GM18520 (cell line): ENCODE measurements around the gene HOXA13.

Source experiments
- ATAC-seq: cut with Tn5 transposase; IDR thresholded peaks from one replicate; pipeline ENCODE4 v1.9.1; 2021; ENCODE audit not compliant: unreplicated experiment

The HOXA13 gene

DNA sequence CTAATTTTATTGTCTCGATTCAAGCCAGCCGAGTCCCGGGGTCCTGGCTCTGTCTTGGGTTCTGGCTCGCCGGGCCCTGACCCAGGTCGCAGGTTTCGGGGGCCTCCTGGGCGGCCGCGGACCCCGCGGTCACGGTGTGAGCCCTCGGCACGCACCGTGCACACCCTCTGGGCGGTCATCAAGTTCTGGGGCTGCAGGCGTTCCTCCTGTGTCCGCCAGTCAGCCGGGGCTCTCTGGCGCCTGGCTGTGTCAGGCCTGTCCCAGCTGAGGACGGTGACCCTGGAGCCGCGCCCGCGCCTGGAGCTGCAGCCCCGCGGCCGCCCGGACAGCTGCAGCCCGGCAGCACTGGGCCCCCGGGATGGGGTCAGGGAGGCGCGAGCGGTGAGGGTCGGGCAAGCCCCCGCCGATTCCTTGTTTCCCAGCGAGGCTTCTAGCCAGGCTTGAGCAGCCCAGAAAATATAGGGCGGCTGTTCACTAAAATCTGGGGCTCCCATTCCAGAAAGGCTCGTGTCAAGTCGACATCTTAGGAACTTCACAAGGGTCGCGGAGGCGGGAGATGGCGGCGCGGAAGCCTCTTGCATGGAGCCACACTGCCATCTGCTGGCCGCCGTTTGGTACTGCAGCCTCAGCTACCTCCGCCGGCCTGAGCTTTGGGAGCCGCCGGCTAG, 39.2 kb downstream of the HOXA13 start:
- peak; percentile 67 for ATAC-seq

DNA sequence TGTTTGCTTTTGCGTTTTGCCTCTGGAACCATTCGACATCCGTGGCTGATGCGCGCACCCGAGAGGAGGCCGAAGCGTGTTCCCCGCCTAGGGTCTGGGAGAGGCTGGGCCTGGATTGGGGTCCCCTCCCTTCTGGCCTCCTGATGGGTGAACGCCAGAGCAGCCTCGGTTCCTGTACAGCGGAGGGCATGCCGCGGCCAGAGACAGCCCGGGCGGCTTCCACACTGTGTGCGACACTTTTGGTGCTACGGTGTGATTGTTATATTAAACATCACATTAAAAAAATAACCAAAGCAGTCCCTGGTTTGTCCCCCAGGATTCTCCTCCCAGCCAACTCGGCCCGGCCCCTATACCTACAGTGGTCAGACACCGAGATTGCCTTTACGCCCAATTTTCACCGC, 39.7 kb downstream of the HOXA13 start:
- ATAC-seq = no peak

DNA sequence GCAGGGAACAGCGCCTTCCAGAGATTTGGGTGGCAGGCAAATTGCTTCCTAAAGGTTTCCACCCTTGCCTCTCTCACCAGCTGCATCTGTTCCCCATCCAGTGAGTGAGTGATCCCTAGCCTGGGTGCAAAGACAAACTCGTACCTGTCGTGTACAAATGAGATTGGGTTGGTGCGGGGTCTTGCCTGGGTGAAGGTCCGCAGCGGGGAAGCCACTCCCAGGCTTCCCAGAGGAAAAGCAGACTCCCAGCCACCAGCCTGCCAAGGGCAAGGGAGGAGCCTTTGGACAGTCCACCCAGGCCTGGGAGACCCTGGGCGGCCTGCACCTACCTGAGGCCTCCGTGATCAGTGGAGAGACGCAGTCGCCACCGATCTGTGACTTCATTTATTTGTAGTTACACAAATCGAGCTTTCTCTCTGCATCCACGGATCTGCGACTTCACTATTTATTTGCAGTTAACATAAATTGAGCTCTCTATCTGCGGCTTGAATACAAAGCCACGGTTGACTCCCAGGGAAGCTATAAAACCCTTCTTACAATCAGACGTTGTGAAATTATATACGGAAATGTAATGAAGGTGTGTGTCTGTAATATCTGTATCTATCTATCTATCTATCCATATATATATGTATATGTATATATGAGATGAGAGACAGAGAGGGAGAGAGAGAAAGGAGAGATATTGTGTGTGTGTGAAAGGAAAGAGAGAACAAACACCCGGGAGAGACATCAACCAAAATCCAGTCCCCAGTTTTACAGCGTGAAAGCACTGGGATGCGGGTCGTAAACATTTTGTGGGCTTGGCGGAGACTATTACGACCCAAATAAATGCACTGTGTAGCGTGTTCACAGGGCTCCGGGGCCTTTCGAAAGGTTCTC, 40.4 kb downstream of the HOXA13 start:
- ATAC-seq = no peak

DNA sequence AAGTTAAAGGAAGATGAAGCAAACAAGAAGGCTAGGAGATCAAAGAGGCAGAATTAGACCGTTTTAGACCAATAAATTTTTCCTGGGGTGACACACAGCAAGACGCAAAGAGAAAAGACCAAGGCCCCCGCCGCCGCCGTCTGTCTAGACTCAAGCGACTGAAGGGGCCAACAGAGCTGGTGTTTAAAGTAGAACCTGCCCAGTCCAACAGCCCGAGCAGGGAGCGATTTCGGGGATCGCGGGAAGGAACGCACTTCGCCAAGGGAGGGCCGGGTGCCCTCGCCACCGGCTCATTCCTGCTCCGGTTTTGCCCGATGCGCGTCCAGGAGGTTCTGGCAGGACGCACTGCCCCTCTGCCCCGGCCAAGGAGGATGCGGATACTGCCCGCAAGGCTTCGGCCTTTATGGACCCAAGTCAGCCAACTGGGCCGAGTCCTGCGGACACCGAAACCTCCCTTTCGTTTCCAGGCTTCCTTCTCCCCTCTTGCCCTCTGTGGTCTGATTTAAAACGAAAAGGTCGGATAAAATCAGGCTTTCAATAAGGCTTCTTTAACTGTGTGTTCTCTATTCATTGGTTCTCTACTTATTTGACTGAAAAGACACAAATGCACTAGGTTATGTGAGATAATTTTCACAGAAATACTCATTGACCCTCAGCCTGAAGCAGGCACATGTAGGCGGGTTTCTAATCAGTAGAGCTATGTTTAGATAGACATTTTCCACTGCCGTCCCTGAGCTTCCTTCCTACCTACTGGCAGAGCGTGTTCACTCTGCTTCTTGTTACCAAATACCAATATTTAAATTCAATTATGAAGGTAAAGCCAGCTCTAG, 41.2 kb downstream of the HOXA13 start:
- no peak for ATAC-seq

DNA sequence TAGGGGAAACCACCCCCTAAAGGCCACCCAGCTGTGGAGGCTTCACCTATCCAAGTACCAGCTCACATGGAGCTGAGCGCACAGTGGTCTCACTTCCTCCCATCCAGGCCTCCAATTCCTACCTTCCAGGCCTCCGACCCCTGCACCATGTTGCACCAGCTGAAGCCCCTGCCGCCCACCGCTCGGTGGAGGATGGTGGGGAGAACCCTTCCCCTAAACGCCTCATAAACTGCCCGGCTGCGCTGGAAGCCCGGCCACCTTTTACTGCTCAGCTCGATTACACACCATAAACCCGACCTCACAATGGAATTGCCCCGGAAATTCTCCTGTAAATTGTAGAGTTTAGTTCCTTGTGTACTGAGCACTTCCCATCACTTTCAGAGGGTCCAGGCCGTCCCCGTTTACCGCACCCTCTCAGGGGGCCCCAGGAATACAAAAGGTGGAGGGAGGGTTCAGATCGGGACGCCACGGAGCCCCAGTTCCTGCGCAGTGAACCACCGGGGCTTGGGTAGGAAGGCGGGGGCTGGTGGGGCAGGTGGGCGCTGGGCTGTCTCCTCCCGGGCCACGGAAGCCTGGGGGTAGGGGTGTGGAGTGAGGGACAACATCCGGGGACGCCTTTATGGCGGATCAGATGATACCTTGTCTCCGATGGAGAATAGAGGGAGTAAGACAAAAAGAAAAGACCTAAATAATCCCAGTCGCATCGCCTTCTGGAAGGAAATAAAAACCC, 42.0 kb downstream of the HOXA13 start:
- ATAC-seq = no peak

DNA sequence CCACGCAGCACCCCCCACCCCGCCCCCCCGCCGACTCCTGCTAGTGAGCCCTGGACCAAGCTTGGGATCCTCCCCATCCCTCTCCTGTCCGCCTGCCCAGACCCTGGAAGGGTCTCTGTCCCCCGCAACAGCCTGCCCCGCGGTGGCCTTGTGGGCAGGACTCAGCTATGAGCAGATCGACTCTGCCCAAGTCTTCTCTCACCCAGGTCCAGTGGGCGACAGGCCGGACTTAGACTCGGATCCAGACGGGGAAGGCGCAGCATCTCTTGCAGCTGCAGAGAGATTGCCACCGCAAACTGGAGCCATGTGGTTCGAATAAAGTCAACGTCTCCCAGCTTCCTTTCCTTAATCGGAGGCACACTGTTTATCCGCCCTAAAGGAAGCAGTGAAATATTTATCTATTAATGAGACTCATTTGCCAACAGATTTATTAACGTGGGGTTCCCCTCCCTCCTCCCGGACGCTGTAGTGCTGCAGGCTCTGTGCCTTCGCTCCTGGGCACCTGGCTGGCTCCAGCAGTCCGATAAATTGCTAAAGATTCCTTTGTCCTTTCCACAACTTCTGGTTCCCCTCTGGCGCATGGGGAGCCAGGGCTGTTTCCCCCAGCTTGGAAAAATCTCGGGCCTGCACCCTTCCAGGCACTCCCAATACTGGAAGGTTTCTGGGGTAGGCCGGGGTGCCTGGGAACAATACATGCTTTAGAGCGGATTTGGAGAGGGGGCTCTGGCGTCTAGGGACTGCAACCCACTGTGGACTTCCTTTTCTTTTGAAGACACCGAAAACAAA, 42.8 kb downstream of the HOXA13 start:
- no peak for ATAC-seq

DNA sequence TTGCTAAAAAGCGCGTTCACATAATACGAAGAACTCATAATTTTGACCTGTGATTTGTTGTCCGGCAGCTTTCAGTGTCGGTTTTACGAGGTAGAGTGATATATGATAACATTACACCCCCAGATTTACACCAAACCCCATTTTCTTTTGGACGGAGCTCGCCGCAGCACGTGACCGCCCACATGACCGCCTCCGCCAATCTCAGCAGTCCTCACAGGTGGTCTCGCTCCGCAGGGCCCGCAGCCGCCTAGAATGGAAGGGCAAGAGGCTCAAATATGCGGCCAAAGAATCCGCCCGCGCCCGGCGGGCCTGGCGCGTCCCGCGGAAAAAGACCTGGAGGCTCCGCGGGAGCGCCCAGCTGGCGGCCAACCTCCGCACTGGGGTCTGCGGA, 43.4 kb downstream of the HOXA13 start, which contains the start of gene HOXA7:
TSS of gene HOXA7 (minus strand) at position 168 of the 391 bp plus-strand sequence. CDS start at position 38, 130 bp downstream.
- ATAC-seq = no peak

DNA sequence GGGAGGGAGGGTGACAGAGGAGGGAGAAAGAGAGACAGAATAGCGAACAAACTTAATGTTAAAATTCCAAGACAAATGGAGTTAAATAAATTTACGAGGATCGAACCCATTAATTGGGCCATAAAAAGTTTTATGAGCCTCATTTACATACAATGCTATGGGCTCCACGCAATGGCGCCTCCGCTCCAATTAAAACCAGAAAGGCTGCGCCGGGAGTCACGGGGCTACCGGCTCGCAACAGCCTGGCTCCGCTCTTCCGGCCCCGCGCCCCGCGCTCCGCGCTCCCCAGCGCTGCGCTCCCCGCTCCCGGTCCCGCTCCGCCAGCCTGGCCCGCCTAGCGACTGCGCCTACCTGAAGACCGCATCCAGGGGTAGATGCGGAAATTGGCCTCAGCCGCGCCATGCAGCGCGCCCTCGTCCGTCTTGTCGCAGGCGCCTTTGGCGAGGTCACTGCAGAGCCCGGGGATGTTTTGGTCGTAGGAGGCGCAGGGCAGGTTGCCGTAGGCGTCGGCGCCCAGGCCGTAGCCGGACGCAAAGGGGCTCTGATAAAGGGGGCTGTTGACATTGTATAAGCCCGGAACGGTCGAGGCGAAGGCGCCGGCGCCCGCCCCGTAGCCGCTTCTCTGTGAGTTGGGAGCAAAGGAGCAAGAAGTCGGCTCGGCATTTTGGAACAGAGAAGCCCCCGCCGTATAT, 43.9 kb downstream of the HOXA13 start:
- no peak for ATAC-seq

DNA sequence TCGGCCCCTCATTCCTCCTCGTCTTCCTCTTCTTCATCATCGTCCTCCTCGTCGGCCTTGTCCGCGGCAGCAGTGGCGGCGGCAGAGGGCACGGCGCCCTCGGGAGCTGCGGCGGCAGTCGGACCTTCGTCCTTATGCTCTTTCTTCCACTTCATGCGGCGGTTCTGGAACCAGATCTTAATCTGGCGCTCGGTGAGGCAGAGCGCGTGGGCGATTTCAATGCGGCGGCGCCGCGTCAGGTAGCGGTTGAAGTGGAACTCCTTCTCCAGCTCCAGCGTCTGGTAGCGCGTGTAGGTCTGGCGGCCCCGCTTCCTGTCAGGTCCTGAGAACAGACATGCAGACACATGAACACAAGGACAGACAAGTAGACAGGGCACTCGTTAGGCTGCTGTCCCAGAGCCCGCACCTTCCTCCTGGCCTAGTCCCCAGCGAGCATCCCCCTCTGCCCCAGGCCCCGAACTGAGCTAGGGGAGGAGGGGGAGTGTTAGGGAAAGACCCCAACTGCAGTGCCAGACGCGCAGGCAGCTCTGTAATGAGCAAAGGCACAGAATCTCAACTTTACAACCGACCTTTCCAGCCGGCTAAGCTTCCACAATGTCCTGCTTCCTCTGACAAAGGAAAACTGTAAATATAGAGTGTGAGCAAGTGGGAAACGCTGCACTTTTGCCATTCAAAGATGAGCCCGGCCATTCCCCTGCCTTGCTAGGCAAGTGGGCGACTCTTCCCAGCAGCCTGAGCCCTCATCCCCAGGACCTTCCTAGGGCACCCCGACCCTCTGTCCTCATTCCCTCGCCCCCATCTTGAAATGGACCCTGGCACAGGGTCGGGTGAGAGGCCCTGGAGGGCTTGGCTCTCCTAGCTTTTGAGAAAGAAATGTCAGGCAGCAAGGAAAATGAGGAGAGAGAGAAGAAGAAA, 44.7 kb downstream of the HOXA13 start:
- ATAC-seq = no peak

DNA sequence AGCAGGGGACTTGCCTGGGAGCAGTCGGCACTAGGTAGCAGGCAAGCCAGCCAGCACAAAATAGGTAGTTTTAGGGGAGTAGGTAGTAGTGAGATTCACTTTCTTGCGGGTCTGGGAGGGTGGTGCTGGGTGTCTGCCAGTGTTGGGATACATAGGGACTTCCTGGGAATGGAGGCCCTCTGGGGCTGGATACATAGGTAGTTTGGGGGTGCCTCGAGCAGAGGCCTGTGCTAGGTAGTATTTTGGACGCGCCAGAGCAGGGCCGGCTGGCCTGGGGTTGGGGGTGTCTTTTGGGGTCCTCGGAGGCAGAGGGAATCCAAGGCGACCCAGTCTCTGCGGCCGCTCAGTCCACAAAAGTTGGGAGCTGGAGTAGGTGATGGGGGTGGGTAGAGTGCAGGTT, 45.5 kb downstream of the HOXA13 start:
- no peak for ATAC-seq

DNA sequence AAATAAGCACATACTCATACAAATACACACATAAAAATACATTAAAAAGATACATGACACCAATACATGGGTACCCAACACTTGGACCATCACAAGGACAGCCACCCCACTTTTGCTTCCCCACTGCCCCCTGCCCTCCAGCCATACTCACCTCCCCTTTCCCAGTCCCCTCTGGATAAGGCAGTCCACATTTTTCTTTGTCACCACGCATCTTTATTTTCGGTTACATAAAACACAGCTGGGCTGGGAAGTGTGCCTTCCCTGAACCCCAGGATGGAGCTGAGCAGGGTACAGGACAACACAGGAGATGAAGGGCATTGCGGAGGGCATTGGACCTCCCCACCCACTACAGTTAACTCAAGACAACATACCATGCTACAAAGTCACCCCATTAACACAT, 46.4 kb downstream of the HOXA13 start:
- ATAC-seq = no peak

DNA sequence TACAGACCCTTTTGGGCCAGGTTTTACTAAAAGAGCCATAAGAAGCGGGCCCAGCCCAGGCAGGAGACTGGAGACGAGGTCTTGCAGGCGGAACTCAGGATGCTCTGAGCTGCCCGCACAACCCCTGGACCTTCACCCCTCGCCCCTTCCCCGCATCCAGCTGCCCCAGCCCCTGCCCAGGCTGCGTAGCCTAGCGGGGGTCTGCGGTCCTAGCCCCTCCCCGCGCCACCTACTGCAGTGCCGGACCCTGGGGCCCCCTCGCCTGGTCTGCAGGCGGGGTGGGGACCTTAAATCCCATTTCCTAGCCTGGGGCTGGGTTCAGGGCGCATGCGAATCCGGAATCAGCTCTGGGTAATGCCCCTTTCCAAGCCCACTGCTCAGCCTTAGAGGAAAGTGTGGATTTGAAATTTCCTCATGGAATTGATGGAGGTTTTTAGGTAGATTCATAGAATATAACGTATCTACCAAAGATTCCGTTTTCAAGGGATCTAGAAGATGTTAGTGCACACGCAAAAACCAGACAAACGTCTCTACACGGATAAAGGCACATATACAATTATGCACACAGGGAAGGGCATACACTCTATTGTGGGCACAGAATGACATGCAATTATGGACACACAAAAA, 47.0 kb downstream of the HOXA13 start:
- no peak for ATAC-seq

DNA sequence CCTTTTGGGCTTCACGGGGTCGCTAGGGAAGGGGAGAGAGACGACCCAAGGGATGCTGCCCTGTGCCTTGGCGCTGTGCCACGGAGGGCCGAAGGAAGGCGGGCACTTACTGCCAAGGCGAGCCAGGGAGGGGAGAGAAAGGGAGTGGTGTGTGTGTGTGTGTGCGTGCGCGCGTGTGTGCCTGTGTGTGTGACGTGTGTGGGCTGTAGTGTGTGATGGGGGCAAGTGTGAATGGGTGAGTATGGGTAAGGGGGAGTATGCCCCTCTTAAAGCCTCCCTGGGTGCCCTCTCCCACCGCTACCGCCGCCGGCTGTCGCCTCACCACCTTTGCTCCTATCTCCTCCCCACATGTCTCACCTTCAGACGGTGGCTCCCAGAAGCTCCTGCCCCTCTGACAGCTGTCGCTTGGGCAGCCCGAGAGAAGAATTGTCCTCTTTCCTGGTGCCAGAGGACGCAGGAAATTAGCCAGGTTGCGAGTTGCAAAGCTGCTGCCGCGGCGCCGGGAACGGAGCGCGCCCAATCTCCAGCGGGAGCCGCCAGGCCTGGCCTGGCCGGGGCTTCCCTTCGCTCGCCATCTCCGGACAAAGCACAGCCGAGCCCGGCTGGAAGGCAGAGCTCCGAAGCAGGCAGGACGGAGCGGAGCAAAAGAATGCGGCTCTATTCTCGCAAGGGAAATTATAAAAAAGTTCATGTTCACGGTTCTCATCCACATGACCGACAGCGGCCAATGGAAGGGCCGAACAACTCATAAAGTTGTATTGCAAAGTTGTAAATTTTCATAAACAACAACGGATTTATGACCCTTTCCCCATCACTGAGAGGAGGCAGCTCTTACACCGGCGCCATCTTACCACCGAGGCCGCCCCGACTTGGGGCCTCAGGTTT, 47.7 kb downstream of the HOXA13 start, which contains the start of gene HOXA3:
TSS of gene HOXA3 (minus strand) at position 653 of the 885 bp plus-strand sequence. CDS start 41,943 bp downstream, outside the sequence.
- ATAC-seq = no peak

DNA sequence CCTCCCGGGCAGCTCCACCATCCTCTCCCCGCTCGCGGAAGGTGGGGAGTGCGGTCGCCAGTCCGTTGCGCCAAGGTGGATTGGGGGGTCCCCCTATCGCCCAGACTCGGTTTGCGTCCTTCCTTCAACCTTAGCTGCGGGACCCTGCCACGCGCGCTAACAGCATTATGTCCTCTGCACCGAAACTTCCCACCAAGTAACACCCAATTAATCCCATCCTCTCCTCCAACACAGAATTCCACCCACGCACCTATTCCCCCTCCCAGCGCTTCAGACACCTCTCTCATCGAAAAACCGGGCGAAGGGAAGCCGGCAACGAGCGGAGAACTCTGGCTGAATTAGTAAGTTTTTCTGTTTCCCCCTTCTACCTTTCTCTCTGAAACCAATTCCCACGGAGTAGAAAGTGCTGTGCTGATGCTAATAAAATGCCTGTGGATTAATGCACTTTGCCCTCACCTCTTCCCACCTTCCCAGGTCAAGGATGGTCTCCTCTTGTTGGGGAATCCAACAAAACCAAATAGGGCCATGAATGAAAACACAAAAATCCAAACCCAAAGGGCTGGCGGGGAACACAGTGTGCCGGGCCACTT, 48.5 kb downstream of the HOXA13 start:
- ATAC-seq = no peak

DNA sequence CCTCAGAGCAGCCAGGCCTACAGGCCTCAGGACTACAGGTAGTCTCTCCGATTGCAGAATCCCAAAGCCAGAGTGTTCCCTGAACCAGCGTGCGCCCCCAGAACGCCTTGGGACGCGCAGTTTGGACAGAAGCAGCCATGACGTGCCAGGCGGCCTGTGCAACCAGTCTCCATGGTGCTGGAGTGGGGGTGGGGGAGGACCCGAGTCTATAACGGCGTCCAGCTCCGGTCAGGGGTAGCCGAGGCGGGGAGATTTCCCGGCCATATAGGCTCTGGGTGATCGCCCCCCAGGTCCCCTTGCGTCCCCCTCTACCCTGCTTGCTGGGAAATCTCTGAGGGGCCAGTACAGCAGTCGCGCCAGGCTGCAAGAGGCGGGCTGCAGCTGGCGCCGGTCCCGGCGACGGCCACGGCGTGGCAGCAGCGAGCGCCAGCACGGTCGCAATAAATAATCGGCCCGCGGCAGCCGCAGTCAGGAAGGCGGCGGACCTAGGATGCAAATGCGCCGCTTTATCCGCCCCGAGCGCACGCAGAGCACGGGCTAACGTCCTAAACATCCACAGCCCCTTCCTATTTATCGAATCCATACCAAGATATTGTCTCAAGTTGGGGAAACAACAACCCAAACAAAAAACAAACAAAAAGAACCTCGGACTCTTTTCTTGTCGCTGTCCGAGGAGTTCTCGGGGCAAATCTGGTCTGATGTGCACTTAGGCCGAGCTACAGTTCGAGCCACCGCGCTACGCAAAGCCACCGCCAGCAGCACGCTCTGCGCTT, 49.1 kb downstream of the HOXA13 start:
- ATAC-seq = peak; percentile 75
